HG02763 (cell line): ENCODE measurements around the gene ZNF576.
"Not testable (repeated sequence)": the region's sequence is repeated elsewhere in the genome, so short reads cannot be mapped to it uniquely, and the experiment has no call there.

ENCODE experiments used
- ATAC-seq: cut with Tn5 transposase; IDR thresholded peaks from one replicate; pipeline ENCODE4 v1.9.1; 2021; ENCODE audit warnings: mild to moderate bottlenecking, moderate library complexity; ENCODE audit not compliant: unreplicated experiment

ZNF576 gene

DNA sequence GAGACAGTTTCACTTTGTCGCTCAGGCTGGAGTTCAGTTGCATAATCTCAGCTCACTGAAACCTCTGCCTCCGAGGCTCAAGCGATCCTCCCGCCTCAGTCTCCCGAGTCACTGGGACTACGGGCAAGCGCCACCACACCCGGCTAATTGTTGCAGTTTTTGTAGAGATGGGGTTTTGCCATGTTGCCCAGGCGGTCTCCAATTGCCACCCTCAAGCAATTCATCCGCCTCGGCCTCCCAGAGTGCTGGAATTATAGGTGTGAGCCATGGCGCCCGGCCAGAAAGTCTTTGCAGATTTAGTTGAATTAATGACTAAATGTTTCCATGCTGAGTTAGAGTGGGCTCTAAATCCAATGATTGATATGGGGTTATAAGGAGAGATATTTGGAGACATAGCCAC, 47.8 kb downstream of the ZNF576 start:
- no peak for ATAC-seq

DNA sequence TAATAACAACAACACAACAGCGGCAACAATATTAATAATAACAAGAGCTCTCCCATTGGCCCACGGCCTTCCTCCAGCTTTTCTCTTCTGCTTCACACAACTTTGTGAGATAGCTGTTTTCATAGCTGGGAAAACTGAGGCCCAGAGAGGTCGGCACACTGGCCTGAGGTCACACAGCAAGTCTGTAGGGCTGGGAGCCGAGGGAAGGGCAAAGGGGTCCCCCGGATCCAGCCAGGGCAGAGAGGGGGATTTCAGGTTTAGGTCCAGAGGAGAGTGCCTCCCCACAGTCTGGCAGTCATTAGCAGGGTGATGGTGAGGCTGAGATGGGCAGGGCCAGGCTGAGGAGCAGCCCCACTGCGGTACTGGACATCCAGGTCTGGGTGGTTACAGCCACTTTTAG, 52.2 kb downstream of the ZNF576 start:
- no peak for ATAC-seq

DNA sequence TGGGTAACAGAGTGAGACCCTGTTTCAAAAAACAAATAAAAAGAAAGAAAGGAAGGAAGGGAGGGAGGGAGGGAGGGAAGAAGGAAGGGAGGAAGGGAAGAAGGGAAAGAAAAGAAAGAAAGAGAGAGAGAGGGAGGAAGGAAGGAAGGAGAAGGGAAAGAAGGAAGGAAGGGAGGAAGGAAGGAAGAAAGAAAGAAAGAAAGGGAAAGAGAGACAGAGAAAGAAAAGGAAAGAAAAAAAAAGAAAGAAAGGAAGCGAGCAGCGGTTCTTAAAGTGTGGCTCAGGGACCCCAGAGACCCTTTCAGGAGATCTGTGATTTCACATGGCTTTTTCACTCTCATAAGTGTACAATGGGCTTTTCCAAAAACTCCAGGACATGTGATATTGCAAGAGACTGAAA, 53.1 kb downstream of the ZNF576 start:
- ATAC-seq = no peak

DNA sequence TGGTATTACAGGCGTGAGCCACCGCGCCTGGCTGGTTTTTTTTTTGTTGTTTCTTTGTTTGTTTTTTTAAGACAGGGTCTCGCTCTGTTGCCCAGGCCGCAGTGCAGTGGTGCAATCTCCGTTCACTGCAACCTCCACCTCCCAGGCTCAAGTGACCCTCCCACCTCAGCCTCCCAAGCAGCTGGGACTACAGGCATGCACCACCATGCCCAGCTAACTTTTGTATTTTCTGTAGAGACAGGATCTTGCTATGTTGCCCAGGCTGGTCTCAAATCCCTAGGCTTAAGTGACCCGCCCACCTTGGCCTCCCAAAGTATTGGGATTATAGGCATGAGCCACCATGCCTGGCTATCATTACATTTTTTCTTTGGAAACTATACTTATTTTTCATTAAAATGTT, 53.9 kb downstream of the ZNF576 start:
- not testable (repeated sequence) for ATAC-seq
